GM12891 (cell line): Measurements from ENCODE around the gene SRRM4.
"Not testable (repeated sequence)": the region's sequence is repeated elsewhere in the genome, so short reads cannot be mapped to it uniquely, and the experiment has no call there.

Experiments
- DNase-seq: peaks from one replicate; pipeline ENCODE4 v3.0.0; 2011; ENCODE audit warnings: low spot score; ENCODE audit not compliant: insufficient read length
- FAIRE-seq: peaks from 2 replicates; lab custom pipeline; 2011; peaks lifted over from hg19 to GRCh38; lab: Jason Lieb, UNC
- PAX5 ChIP-seq: IDR thresholded peaks from 2 replicates; pipeline ENCODE4 v1.6.1; 2011; ENCODE audit warnings: low read length, moderate library complexity, mild to moderate bottlenecking; ENCODE audit not compliant: insufficient read depth, severe bottlenecking
- POLR2A ChIP-seq: IDR thresholded peaks from 2 replicates; pipeline ENCODE4 v1.6.1; 2011; ENCODE audit warnings: low read depth, low read length, control low read depth
- POLR2AphosphoS5 ChIP-seq: IDR thresholded peaks from 2 replicates; pipeline ENCODE4 v1.6.1; 2011; ENCODE audit warnings: low read depth, low read length, control low read depth
- POU2F2 ChIP-seq: IDR thresholded peaks from 2 replicates; pipeline ENCODE4 v1.6.1; 2011; ENCODE audit warnings: low read depth, mild to moderate bottlenecking, control low read depth, low read length, moderate library complexity
- SPI1 ChIP-seq: IDR thresholded peaks from 2 replicates; pipeline ENCODE4 v1.6.1; 2011; ENCODE audit warnings: low read depth, low read length, control low read depth
- TAF1 ChIP-seq: IDR thresholded peaks from 2 replicates; pipeline ENCODE4 v1.6.1; 2011; ENCODE audit warnings: low read depth, low read length, control low read depth

The SRRM4 gene

GRCh38 chr12:119088685-119089379 lies 107.5 kb downstream of the SRRM4 start:
- DNase-seq, result no peak
- TF ChIP-seq SPI1 (no peak), TAF1 (no peak), POLR2AphosphoS5 (no peak), POLR2A (no peak), PAX5 (no peak), POU2F2 (no peak)
- FAIRE-seq, result no peak

DNA sequence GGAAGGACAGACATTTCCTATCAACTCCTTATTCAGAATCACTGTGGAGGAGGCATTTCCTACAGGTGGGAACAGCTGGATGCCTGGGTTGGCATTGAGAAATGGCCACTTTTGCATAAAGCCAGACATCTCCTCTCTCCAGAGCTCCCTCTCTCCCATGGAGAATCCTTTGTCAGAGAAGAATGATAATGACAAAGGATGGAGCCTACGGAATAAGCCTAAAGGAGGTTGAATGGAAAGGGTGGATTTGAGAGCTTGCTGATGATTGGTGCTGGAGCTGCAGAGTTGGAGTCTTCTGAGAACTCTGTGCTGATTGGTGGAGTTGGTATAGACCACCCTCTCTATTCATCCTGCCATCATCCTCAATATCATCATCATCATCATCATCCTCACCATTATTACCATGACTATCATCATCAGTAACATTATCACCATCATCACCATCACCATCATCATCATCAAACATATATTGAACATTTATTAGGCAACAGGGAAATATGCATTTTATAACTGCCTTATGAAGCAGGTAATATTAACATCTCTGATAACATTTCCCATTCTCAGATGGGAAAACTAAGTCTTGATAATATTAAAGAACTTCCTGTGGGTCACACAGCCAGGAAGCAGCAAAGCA lies 108.2 kb downstream of the SRRM4 start:
- FAIRE-seq (no peak), DNase-seq (no peak)
- TF ChIP-seq TAF1 (no peak), SPI1 (no peak), POLR2A (no peak), PAX5 (no peak), POLR2AphosphoS5 (no peak), POU2F2 (no peak)

- FAIRE-seq, result no peak
- no peak for TF ChIP-seq POLR2AphosphoS5
- no peak for TF ChIP-seq TAF1
- no peak for TF ChIP-seq POLR2A
- no peak for TF ChIP-seq SPI1
- no peak for TF ChIP-seq PAX5
- no peak for TF ChIP-seq POU2F2
- no peak for DNase-seq
Observed at GRCh38 chr12:119090276-119090675, 108.9 kb downstream of the SRRM4 start.

DNA sequence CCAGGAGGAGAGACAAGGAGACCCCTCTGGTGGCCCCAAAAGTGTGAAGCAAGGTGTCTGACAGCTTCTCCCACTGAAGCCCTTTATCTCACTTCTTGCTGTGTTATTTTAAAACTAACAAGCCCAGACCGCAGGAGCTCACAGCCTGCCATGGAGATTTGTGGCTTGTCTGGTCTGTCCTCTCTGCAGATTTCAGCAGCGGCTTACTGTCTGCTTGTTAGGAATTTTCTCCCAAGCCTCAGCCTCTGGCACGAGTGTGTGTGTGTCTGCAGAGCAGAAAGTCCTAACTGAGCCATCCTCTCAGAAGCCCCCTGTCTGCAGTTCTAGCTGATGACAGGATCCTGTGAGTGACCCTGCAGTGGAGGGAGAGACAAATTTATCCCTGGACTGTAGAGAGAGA lies 109.5 kb downstream of the SRRM4 start:
- FAIRE-seq (no peak), DNase-seq (no peak)
- TF ChIP-seq POLR2AphosphoS5, result no peak
- no peak for TF ChIP-seq TAF1
- TF ChIP-seq POU2F2, result no peak
- TF ChIP-seq PAX5, result no peak
- TF ChIP-seq SPI1, result no peak
- TF ChIP-seq POLR2A, result no peak

GRCh38 chr12:119096429-119097202 lies 115.3 kb downstream of the SRRM4 start:
- DNase-seq (no peak), FAIRE-seq (no peak)
- no peak for TF ChIP-seq SPI1
- no peak for TF ChIP-seq POLR2AphosphoS5
- TF ChIP-seq POU2F2, result no peak
- TF ChIP-seq PAX5, result no peak
- no peak for TF ChIP-seq TAF1
- no peak for TF ChIP-seq POLR2A

DNA sequence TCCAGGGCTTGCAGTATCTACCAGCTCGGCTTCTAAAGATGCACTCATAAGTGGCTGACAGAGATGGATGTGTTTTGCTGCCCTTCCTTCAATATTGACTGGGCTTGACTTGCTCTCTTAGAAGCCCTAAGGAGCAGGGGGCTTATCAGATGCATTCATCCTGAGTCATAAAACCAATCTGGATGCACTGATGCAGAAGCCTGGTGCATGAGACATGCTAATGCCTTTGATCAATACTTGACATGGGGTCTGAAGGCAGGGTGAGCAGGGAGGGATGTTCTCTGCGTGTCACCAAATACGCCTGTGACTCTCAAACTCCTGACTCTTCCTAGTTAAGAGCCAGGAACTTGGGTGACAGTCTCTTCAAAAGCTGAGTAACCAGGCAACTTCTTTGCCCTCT lies 119.6 kb downstream of the SRRM4 start:
- no peak for TF ChIP-seq POLR2A
- no peak for TF ChIP-seq PAX5
- no peak for TF ChIP-seq SPI1
- no peak for TF ChIP-seq POLR2AphosphoS5
- no peak for TF ChIP-seq POU2F2
- no peak for TF ChIP-seq TAF1
- no peak for DNase-seq
- no peak for FAIRE-seq

DNA sequence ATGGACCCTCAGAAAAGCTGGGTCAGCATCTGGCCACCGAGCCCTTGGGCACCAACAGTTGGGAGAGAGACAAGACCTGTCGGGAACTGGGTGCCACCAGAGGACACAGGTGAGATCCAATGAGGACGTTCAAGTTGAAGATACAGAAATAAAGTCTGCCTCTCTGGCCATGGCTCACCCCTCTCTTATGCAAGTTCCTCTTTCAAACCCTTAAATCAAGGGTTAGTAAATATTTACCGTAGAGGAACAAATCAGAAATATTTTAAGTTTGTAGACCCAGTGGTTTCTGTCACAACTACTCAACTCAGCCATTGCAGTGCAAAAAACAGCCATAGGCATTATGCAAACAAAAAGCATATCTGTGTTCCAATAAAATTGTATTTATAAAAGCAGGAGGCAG lies 120.9 kb downstream of the SRRM4 start:
- no peak for TF ChIP-seq POLR2A
- TF ChIP-seq TAF1, result no peak
- TF ChIP-seq PAX5, result no peak
- no peak for TF ChIP-seq POLR2AphosphoS5
- no peak for TF ChIP-seq POU2F2
- FAIRE-seq (no peak), DNase-seq (no peak)

DNA sequence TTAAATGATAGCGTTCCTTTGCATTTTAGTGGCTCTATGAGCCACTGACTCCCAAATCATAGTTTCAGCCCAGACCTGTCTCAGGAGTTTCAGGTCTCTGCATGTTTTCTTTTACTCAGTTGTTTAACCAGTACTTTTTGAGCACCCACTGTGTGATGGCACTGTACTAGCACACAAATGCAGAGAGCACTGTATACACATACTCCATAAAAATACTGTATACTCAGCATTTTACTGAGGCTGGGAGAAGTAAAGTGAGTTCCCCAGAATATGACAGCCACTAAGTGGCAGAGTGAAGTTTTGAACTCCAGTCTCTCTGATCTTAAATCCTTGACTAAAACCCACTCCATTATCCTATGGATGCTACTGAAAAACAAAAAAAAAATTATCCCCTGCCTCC lies 121.4 kb downstream of the SRRM4 start:
- TF ChIP-seq POLR2AphosphoS5, result no peak
- TF ChIP-seq SPI1, result no peak
- no peak for TF ChIP-seq PAX5
- TF ChIP-seq TAF1, result no peak
- no peak for TF ChIP-seq POLR2A
- TF ChIP-seq POU2F2, result no peak
- DNase-seq (no peak), FAIRE-seq (no peak)

DNA sequence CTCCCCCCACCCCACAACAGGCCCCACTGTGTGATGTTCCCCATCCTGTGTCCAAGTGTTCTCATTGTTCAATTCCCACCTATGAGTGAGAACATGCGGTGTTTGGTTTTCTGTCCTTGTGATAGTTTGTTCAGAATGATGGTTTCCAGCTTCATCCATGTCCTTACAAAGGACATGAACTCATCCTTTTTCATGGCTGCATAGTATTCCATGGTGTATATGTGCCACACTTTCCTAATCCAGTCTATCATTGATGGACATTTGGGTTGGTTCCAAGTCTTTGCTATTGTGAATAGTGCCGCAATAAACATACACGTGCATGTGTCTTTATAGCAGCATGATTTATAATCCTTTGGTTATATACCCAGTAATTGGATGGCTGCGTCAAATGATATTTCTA lies 123.6 kb downstream of the SRRM4 start:
- not testable (repeated sequence) for DNase-seq, FAIRE-seq

GRCh38 chr12:119113496-119113986 lies 132.2 kb downstream of the SRRM4 start:
- TF ChIP-seq SPI1 (no peak), PAX5 (no peak), POLR2A (no peak), POU2F2 (no peak), TAF1 (no peak), POLR2AphosphoS5 (no peak)
- no peak for FAIRE-seq
- DNase-seq, result no peak
